HUES64 (cell line): Measurements from ENCODE around the gene IQGAP2.

Experiments
- H3K27ac ChIP-seq: 2 replicates; pipeline ENCODE4 v1.7.0; 2013; ENCODE audit warnings: low read depth, low read length, inconsistent platforms
- H3K27me3 ChIP-seq: 2 replicates; pipeline ENCODE4 v1.6.1; 2013; ENCODE audit warnings: mild to moderate bottlenecking, low read length; ENCODE audit not compliant: insufficient read depth
- H3K36me3 ChIP-seq: 2 replicates; pipeline ENCODE4 v1.6.1; 2013; ENCODE audit warnings: mild to moderate bottlenecking, low read length; ENCODE audit not compliant: insufficient read depth
- H3K4me1 ChIP-seq: 2 replicates; pipeline ENCODE4 v1.6.1; 2013; ENCODE audit warnings: mild to moderate bottlenecking, low read length, moderate library complexity; ENCODE audit not compliant: insufficient read depth
- H3K4me3 ChIP-seq: 2 replicates; pipeline ENCODE4 v1.5.1; 2013; ENCODE audit warnings: mild to moderate bottlenecking, low read length, moderate library complexity
- H3K9ac ChIP-seq: 2 replicates; pipeline ENCODE4 v1.6.1; 2013; ENCODE audit warnings: mild to moderate bottlenecking, low read depth, low read length
- H3K9me3 ChIP-seq: 2 replicates; pipeline ENCODE4 v1.6.1; 2013; ENCODE audit warnings: low read depth, low read length; ENCODE audit not compliant: insufficient read depth
- WGBS: fragments of 150-250, 120-280 bp; methylation state at CpG from one replicate; pipeline ENCODE4 v1.1.7; 2013; ENCODE audit warnings: missing lambda C conversion rate; 5-methylcytosine and 5-hydroxymethylcytosine counted together

IQGAP2 gene

DNA sequence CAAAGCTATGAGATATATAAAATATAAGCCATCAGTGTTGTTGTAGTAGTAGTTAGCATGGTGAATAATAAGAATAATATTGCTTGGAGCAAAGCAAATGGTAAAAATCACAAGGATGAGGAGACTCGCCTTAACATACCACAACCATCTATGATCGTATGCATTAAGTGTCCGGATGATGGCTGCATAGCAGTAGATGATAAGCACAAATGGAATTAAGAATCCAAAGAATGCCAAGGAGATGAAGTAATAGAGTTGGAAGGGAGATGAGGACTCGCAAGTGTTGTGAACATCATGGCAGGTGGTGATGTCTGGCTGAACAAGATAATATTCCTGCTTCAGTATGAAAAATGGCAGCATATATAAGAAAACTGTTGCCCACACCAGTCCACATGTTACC is 214.6 kb downstream of the IQGAP2 start:
- H3K27ac ChIP-seq: no peak overlapping the region
- H3K9ac ChIP-seq: no peak overlapping the region
- H3K27me3 ChIP-seq: no peaks in the 10 kb centered on the region
- H3K4me1 ChIP-seq: peaks cover 16% of the 10 kb centered on the region
- WGBS: 98% methylated on average over 4 of the region's 4 CpGs
- H3K36me3 ChIP-seq: 0 out of 2 replicates have a peak, but pooled peaks cover 4% of the 10 kb centered on the region
- no peaks in the 10 kb centered on the region for H3K9me3 ChIP-seq
- H3K4me3 ChIP-seq: no peak overlapping the region

- H3K4me1 ChIP-seq: peaks cover 25% of the 10 kb centered on the region
- 0 out of 2 replicates have a peak, but pooled peaks cover 4% of the 10 kb centered on the region for H3K36me3 ChIP-seq
- no peak overlapping the region for H3K27ac ChIP-seq
- no peaks in the 10 kb centered on the region for H3K9me3 ChIP-seq
- H3K9ac ChIP-seq: no peak overlapping the region
- no peaks in the 10 kb centered on the region for H3K27me3 ChIP-seq
- 94% methylated on average over 5 of the region's 5 CpGs for WGBS
- no peak overlapping the region for H3K4me3 ChIP-seq
Observed at GRCh38 chr5:76620166-76620565, 217.1 kb downstream of the IQGAP2 start.

- peaks cover 25% of the 10 kb centered on the region for H3K4me1 ChIP-seq
- H3K27ac ChIP-seq: no peak overlapping the region
- H3K36me3 ChIP-seq: 0 out of 2 replicates have a peak, but pooled peaks cover 4% of the 10 kb centered on the region
- no peaks in the 10 kb centered on the region for H3K27me3 ChIP-seq
- H3K4me3 ChIP-seq: peak overlapping the region; percentile 17; the same call in 1 of the 2 replicates
- WGBS: 88% methylated on average over 5 of the region's 5 CpGs
- H3K9me3 ChIP-seq: no peaks in the 10 kb centered on the region
- H3K9ac ChIP-seq: no peak overlapping the region
Observed at GRCh38 chr5:76622076-76622475, 219.0 kb downstream of the IQGAP2 start.

DNA sequence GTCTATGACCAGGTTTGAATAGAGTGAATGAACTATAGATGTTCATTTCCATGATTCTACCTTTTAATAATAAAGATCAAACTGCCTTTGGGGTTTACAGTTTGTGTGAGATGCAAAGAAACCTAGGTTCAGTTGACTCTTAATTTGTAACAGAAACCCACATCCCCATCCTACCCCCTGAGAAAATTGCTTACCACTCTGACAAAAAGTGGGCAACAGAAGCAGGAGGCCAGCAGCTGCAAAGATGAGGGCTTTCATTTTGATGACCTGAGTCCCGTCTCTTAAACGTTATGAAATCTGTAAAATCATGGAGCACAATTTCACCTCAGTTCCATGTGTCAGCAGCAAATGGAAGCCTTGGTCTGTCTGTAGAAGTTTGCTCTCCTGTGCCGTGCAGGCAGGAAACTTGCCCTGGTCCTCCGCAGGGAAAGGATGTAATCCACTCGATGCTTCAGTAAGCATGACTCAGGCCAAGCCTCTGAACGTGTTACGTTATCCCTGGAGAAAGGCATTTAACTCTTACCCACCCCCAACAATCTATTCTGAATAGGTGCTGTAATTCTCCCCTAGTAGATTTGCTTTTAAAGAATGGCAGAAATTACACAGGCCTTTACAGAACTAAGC is 220.0 kb downstream of the IQGAP2 start, which contains the start of gene F2RL2:
F2RL2 (minus strand) TSS at position 431 of the 624 bp plus-strand sequence; CDS start at position 258, 173 bp downstream.
- H3K4me3 ChIP-seq: peak within 1 kb of the TSS; percentile 17; the same call in 1 of the 2 replicates
- H3K36me3 ChIP-seq: no peaks in the 10 kb centered on the region
- 45% methylated on average over 7 of the region's 7 CpGs for WGBS
- no peaks in the 10 kb centered on the region for H3K27me3 ChIP-seq
- H3K9ac ChIP-seq: no peak within 1 kb of the TSS
- H3K4me1 ChIP-seq: peaks cover 25% of the 10 kb centered on the region
- H3K27ac ChIP-seq: no peak within 1 kb of the TSS
- H3K9me3 ChIP-seq: no peaks in the 10 kb centered on the region

- H3K9ac ChIP-seq: no peak overlapping the region
- no peaks in the 10 kb centered on the region for H3K9me3 ChIP-seq
- no peak overlapping the region for H3K4me3 ChIP-seq
- peaks cover 31% of the 10 kb centered on the region for H3K4me1 ChIP-seq
- 78% methylated on average over 8 of the region's 8 CpGs for WGBS
- H3K36me3 ChIP-seq: no peaks in the 10 kb centered on the region
- H3K27me3 ChIP-seq: no peaks in the 10 kb centered on the region
- H3K27ac ChIP-seq: no peak overlapping the region
Observed at GRCh38 chr5:76625087-76625815, 222.2 kb downstream of the IQGAP2 start.

DNA sequence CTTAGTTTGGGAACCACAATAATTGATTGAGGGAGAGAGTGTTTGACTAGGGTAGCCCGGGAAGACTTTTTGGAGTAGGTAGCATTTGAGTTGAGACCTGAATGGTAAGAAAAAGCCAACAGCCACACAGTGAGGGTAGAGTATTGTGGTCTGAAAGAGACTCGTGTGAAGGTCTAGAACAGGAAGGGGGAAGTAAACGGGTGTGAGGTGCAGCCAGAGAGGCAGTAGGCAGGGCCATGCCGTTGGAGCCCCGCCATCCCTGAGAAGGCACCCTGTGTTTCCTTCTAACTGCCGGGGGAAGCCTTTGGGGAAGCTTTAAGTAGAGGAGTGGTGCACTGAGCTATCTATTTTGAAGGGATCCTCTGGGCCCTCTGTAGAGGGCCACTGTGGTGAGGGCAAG is 223.7 kb downstream of the IQGAP2 start:
- Histone ChIP-seq H3K9me3 (no peaks in the 10 kb centered on the region), H3K9ac (no peak overlapping the region), H3K27ac (no peak overlapping the region), H3K4me3 (no peak overlapping the region), H3K36me3 (no peaks in the 10 kb centered on the region), H3K4me1 (peaks cover 28% of the 10 kb centered on the region), H3K27me3 (no peaks in the 10 kb centered on the region)
- 91% methylated on average over 6 of the region's 6 CpGs for WGBS

GRCh38 chr5:76634661-76635060 is 231.6 kb downstream of the IQGAP2 start:
- no peaks in the 10 kb centered on the region for H3K27me3 ChIP-seq
- 50% methylated on average over 4 of the region's 4 CpGs for WGBS
- H3K27ac ChIP-seq: no peak overlapping the region

GRCh38 chr5:76637490-76637889 is 234.4 kb downstream of the IQGAP2 start:
- H3K27me3 ChIP-seq: no peaks in the 10 kb centered on the region
- H3K9ac ChIP-seq: no peak overlapping the region
- H3K9me3 ChIP-seq: no peaks in the 10 kb centered on the region
- WGBS: 93% methylated on average over 2 of the region's 2 CpGs
- H3K4me1 ChIP-seq: peaks cover 7% of the 10 kb centered on the region; the same call in 1 of the 2 replicates
- H3K4me3 ChIP-seq: no peak overlapping the region
- no peak overlapping the region for H3K27ac ChIP-seq
- peaks cover 4% of the 10 kb centered on the region; the same call in 1 of the 2 replicates for H3K36me3 ChIP-seq

More at GRCh38 chr5:76634661-76635060, 231.6 kb downstream of the IQGAP2 start:
- Histone ChIP-seq H3K4me3 (no peak overlapping the region), H3K9me3 (no peaks in the 10 kb centered on the region), H3K4me1 (peaks cover 16% of the 10 kb centered on the region), H3K9ac (no peak overlapping the region), H3K36me3 (no peaks in the 10 kb centered on the region; the same call in 1 of the 2 replicates)

DNA sequence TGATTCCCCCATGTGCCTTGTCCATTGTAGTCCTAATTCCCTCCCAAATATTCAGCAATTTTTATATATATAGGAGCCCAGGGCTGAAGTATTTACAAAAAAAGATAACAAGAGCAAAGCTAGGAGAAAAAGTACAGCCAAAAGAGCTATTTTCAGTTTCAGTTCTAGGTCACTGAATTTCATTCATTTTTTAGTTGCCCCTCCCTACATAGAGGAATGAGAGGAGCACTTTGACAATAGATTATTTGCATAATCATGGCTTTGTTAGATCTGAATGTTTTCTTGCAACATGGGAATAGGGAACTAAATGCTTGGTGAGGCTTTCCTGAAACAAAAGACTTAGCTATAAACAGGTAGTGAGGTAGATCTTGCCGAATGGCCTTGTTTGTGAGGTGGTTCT is 235.4 kb downstream of the IQGAP2 start:
- 81% methylated on average over 1 of the region's 1 CpG for WGBS
- Histone ChIP-seq H3K9ac (no peak overlapping the region), H3K27me3 (no peaks in the 10 kb centered on the region), H3K36me3 (peaks cover 6% of the 10 kb centered on the region; the same call in 1 of the 2 replicates), H3K4me3 (no peak overlapping the region), H3K9me3 (no peaks in the 10 kb centered on the region), H3K27ac (no peak overlapping the region), H3K4me1 (peaks cover 7% of the 10 kb centered on the region; the same call in 1 of the 2 replicates)

GRCh38 chr5:76641514-76642120 is 238.5 kb downstream of the IQGAP2 start:
- 0% methylated on average over 1 of the region's 1 CpG for WGBS
- Histone ChIP-seq H3K36me3 (peaks cover 6% of the 10 kb centered on the region; the same call in 1 of the 2 replicates), H3K27me3 (no peaks in the 10 kb centered on the region)

More at GRCh38 chr5:76641514-76642120, 238.5 kb downstream of the IQGAP2 start:
- peaks cover 7% of the 10 kb centered on the region; the same call in 1 of the 2 replicates for H3K4me1 ChIP-seq
- no peak overlapping the region for H3K4me3 ChIP-seq
- H3K9ac ChIP-seq: no peak overlapping the region
- H3K9me3 ChIP-seq: no peaks in the 10 kb centered on the region
- H3K27ac ChIP-seq: no peak overlapping the region
